GM12878 (cell line): ENCODE measurements around the gene NUDT22. TPM values are rescaled to one million over a fixed set of nuclear protein-coding genes. Genes with fewer than 3 reads are reported as not detected.

Source experiments
- ATAC-seq: fragments of 200-7000 bp; cut with Tn5 transposase; 3 replicates; pipeline ENCODE4 v1.9.1; 2020; ENCODE audit warnings: mild to moderate bottlenecking, moderate library complexity
- BruUV-seq: library from RNA; stranded (reverse); fragments of 400-500 nt; replicated peaks from 2 replicates; lab custom pipeline; 2021; lab: Mats Ljungman, UMichigan
- CTCF ChIA-PET: fragments of 300-600 bp; sonication (Branson Sonifier 250); formaldehyde crosslinking; extraction: SDS; loops from one replicate; lab custom pipeline; 2021; ENCODE audit warnings: inconsistent platforms; lab: Yijun Ruan, JAX
- POLR2A ChIA-PET: fragments of 350-600 bp; formaldehyde crosslinking; extraction: SDS; loops from one replicate; lab custom pipeline; 2021; ENCODE audit warnings: inconsistent platforms; lab: Charles Lee
- RAD21 ChIA-PET: fragments of 300-600 bp; sonication (Branson Sonifier 250); formaldehyde crosslinking; loops from one replicate; lab custom pipeline; 2023; ENCODE audit warnings: antibody characterized with exemption; ENCODE audit not compliant: unreplicated experiment; lab: Charles Lee
- SMC1A ChIA-PET: fragments of 300-600 bp; sonication (Branson Sonifier 250); formaldehyde crosslinking; loops from one replicate; lab custom pipeline; 2023; ENCODE audit not compliant: unreplicated experiment, uncharacterized antibody; lab: Charles Lee
- DNase-seq: peaks from one replicate; pipeline ENCODE4 v3.0.0-alpha.2; 2011; ENCODE audit warnings: low read depth, low spot score
- FAIRE-seq: peaks from 3 replicates; lab custom pipeline; 2011; peaks lifted over from hg19 to GRCh38; lab: Jason Lieb, UNC
- H2AFZ ChIP-seq: 2 replicates; pipeline ENCODE4 v1.6.0; 2011; ENCODE audit warnings: low read depth, low read length, control low read depth; ENCODE audit not compliant: control insufficient read depth
- H3K27ac ChIP-seq: 2 replicates; pipeline ENCODE4 v1.5.1; 2011; ENCODE audit warnings: control low read depth; ENCODE audit not compliant: control insufficient read depth, insufficient read depth
- H3K27me3 ChIP-seq, 2 experiments: replicated peaks in 1 of 2; 2 replicates each; pipeline versions ENCODE4 v1.6.0 to v1.6.1; 2011; ENCODE audit warnings: low read length in 1 of 2; ENCODE audit not compliant: control insufficient read depth in 2 of 2, insufficient read depth in 2 of 2
- H3K36me3 ChIP-seq, 2 experiments: 2 replicates each; pipeline ENCODE4 v1.5.1; 2011; ENCODE audit warnings: low read length in 1 of 2; ENCODE audit not compliant: control insufficient read depth in 2 of 2, insufficient read depth in 2 of 2
- H3K4me1 ChIP-seq: 2 replicates; pipeline ENCODE4 v1.6.1; 2011; ENCODE audit warnings: mild to moderate bottlenecking, low read length, moderate library complexity, mixed read lengths; ENCODE audit not compliant: control insufficient read depth, insufficient read depth
- H3K4me2 ChIP-seq: 2 replicates; pipeline ENCODE4 v1.6.0; 2011; ENCODE audit warnings: control low read depth; ENCODE audit not compliant: control insufficient read depth, insufficient read depth
- H3K4me3 ChIP-seq: fragments of 200-600 bp; sonication (generic); 2 replicates; pipeline ENCODE4 v1.5.1; 2016
- H3K79me2 ChIP-seq: 2 replicates; pipeline ENCODE4 v1.6.0; 2011; ENCODE audit warnings: low read length; ENCODE audit not compliant: control insufficient read depth, insufficient read depth
- H3K9ac ChIP-seq: 2 replicates; pipeline ENCODE4 v1.8.0; 2011; ENCODE audit warnings: low read length, control low read depth, mixed read lengths; ENCODE audit not compliant: control insufficient read depth, insufficient read depth
- H3K9me3 ChIP-seq: replicated peaks from 3 replicates; pipeline ENCODE4 v1.5.1; 2011; ENCODE audit warnings: mild to moderate bottlenecking, low read length; ENCODE audit not compliant: control insufficient read depth, insufficient read depth
- H4K20me1 ChIP-seq: 2 replicates; pipeline ENCODE4 v1.6.0; 2011; ENCODE audit not compliant: control insufficient read depth, insufficient read depth
- CBX5 ChIP-seq: sonication (generic); IDR thresholded peaks from 2 replicates; pipeline ENCODE4 v1.6.1; 2016; ENCODE audit warnings: low read depth, moderate library complexity, mild to moderate bottlenecking, inconsistent platforms
- EZH2 ChIP-seq: IDR thresholded peaks from 2 replicates; pipeline ENCODE4 v1.6.1; 2012; ENCODE audit warnings: low read depth, mild to moderate bottlenecking, control low read depth, inconsistent platforms, low read length, borderline replicate concordance; ENCODE audit not compliant: control insufficient read depth
- FOXK2 ChIP-seq: fragments of 450-650 bp; IDR thresholded peaks from 2 replicates; pipeline ENCODE4 v1.6.1; 2017; ENCODE audit warnings: mild to moderate bottlenecking, moderate library complexity
- FOXM1 ChIP-seq: IDR thresholded peaks from 2 replicates; pipeline ENCODE4 v1.6.1; 2012; ENCODE audit warnings: low read depth, mild to moderate bottlenecking, inconsistent platforms, low read length, moderate library complexity
- GABPA ChIP-seq: IDR thresholded peaks from 2 replicates; pipeline ENCODE4 v1.6.1; 2014; ENCODE audit warnings: antibody characterized with exemption, low read depth, mild to moderate bottlenecking, inconsistent platforms
- HDGF ChIP-seq: fragments of 450-650 bp; IDR thresholded peaks from 2 replicates; pipeline ENCODE4 v1.6.1; 2016; ENCODE audit warnings: antibody characterized with exemption
- KAT2A ChIP-seq: conservative IDR thresholded peaks from 2 replicates; pipeline ENCODE4 v1.6.1; 2011; ENCODE audit warnings: low read depth, low read length; ENCODE audit not compliant: control insufficient read depth
- KDM1A ChIP-seq: fragments of 200-600 bp; sonication (generic); IDR thresholded peaks from 2 replicates; pipeline ENCODE4 v1.6.1; 2016; ENCODE audit warnings: borderline replicate concordance
- NFIC ChIP-seq: IDR thresholded peaks from 2 replicates; pipeline ENCODE4 v1.6.1; 2012; ENCODE audit warnings: low read depth, mild to moderate bottlenecking, inconsistent platforms, low read length, moderate library complexity
- NR2C2 ChIP-seq: IDR thresholded peaks from 2 replicates; pipeline ENCODE4 v1.6.1; 2011; ENCODE audit warnings: borderline replicate concordance, low read depth; ENCODE audit not compliant: control insufficient read depth, insufficient read length
- NRF1 ChIP-seq: conservative IDR thresholded peaks from 2 replicates; pipeline ENCODE4 v1.6.1; 2011; ENCODE audit warnings: mild to moderate bottlenecking, low read depth, low read length, improper control_type of control experiment
- RAD51 ChIP-seq: fragments of 450-650 bp; IDR thresholded peaks from 2 replicates; pipeline ENCODE4 v1.6.1; 2016; ENCODE audit warnings: moderate library complexity, mild to moderate bottlenecking, inconsistent platforms
- RCOR1 ChIP-seq: conservative IDR thresholded peaks from 2 replicates; pipeline ENCODE4 v1.6.1; 2012; ENCODE audit warnings: low read depth, low read length, improper control_type of control experiment
- RELA ChIP-seq: fragments of 450-650 bp; IDR thresholded peaks from 2 replicates; pipeline ENCODE4 v1.8.0; 2014; ENCODE audit warnings: borderline replicate concordance; ENCODE audit not compliant: partially characterized antibody
- SREBF2 ChIP-seq: IDR thresholded peaks from 2 replicates; pipeline ENCODE4 v1.6.1; 2012; ENCODE audit warnings: mild to moderate bottlenecking, low read length
- SUPT20H ChIP-seq: IDR thresholded peaks from 2 replicates; pipeline ENCODE4 v1.6.1; 2011; ENCODE audit warnings: low read depth, mild to moderate bottlenecking, low read length, moderate library complexity, borderline replicate concordance; ENCODE audit not compliant: control insufficient read depth
- ZBED1 ChIP-seq: IDR thresholded peaks from 2 replicates; pipeline ENCODE4 v1.6.1; 2016; ENCODE audit warnings: borderline replicate concordance
- ZNF274 ChIP-seq: IDR thresholded peaks from one replicate; pipeline ENCODE4 v1.8.0; 2011; ENCODE audit not compliant: insufficient read length, insufficient read depth
- WGBS: methylation state at CpG from one replicate; pipeline ENCODE4 v1.1.6; 2016; ENCODE audit warnings: low lambda C conversion rate; ENCODE audit not compliant: insufficient replicate concordance, insufficient coverage; ENCODE audit errors: missing lambda C conversion rate; 5-methylcytosine and 5-hydroxymethylcytosine counted together
- in situ Hi-C: fragments of 300-500 bp; cut with MboI; formaldehyde crosslinking; loops from 9 replicates; pipeline ENCODE4 v1.14.3; 2018; ENCODE audit warnings: mixed read lengths
- intact Hi-C: fragments of 100-400 bp; cut with micrococcal nuclease; formaldehyde crosslinking; loops from one replicate; pipeline ENCODE4 v1.14.2; 2022; ENCODE audit not compliant: unreplicated experiment
- polyA plus RNA-seq, 11 experiments: library from polyadenylated mRNA; depleted of rRNA in 4 of 11; unstranded in 6 of 11; stranded (reverse) in 5 of 11; fragments of >200 nt; fragmentation: Nextera tagmentation in 4 of 11; fragmentation: Illumina TruSeq in 1 of 11; extraction: Ambion mirVana in 4 of 11; extraction: Trizol in 1 of 11; gene quantifications; 1 replicate in 1 of 11; 2 replicates in 10 of 11; pipeline versions ENCODE4 v1.2.1 to v1.2.3, GENCODE V29; 2011 to 2016; ENCODE audit warnings: inconsistent platforms in 2 of 11, missing spikeins in 2 of 11, low read depth in 1 of 11
- total RNA-seq, 4 experiments: library from RNA; depleted of rRNA in 3 of 4; stranded (reverse); fragments of >200 nt in 3 of 4; fragmentation: Illumina TruSeq in 1 of 4; extraction: Trizol in 1 of 4; gene quantifications; 2 replicates each; pipeline versions ENCODE4 v1.2.1 to v1.2.3, GENCODE V29; 2013 to 2021
- TF ChIP-seq, protein P1 (sequence below): fragments of 450-650 bp; IDR thresholded peaks from 2 replicates; pipeline ENCODE4 v1.6.1; 2017; ENCODE audit warnings: mild to moderate bottlenecking, low read depth, inconsistent platforms; ENCODE audit not compliant: poor library complexity, severe bottlenecking

NUDT22 gene
- total and polyA plus RNA-seq, 10 of the 15 experiments (the other 5 are each of a cell fraction or from before 2014, with no cell fraction given) = 6.7 to 115 (median 64.7) TPM

DNA sequence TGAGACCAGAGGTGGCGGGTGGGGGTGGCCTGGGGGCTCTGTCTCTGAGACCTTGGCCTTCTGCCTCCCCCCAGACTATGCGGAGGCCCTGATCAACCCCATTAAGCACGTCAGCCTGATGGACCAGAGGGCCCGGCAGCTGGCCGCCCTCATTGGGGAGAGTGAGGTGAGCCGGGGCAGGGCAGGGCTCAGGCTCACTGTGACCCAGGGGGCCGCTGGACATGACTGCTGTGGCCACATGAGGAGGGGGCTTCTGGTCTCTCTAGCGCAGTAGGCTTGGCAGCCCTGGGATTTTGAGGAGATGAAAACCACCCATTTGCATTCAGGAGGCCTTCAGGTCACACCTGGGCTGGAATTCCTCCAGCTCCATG lies 37.9 kb downstream of the NUDT22 start:
- Histone ChIP-seq H3K4me2 (no peak overlapping the region), H3K79me2 (peaks cover 4% of the 10 kb centered on the region), H2AFZ (no peak overlapping the region), H3K9ac (no peak overlapping the region), H4K20me1 (no peaks in the 10 kb centered on the region), H3K36me3 (peaks cover 0 to 2% of the 10 kb centered on the region in 2 experiments; a peak in 2 of 4 replicates), H3K9me3 (no peaks in the 10 kb centered on the region), H3K4me3 (no peak overlapping the region), H3K27ac (no peak overlapping the region), H3K4me1 (peaks cover 20% of the 10 kb centered on the region), H3K27me3 (no peaks in the 10 kb centered on the region)
- TF ChIP-seq SREBF2 (no peak), ZNF274 (no peak), NFIC (no peak), GABPA (no peak), HDGF (no peak), RELA (no peak), ZBED1 (no peak), RCOR1 (no peak), NR2C2 (no peak), EZH2 (no peak), FOXM1 (no peak), NRF1 (no peak), FOXK2 (no peak), KAT2A (no peak), RAD51 (no peak), CBX5 (no peak), KDM1A (no peak), SUPT20H (no peak)
- TF ChIP-seq, protein P1, sequence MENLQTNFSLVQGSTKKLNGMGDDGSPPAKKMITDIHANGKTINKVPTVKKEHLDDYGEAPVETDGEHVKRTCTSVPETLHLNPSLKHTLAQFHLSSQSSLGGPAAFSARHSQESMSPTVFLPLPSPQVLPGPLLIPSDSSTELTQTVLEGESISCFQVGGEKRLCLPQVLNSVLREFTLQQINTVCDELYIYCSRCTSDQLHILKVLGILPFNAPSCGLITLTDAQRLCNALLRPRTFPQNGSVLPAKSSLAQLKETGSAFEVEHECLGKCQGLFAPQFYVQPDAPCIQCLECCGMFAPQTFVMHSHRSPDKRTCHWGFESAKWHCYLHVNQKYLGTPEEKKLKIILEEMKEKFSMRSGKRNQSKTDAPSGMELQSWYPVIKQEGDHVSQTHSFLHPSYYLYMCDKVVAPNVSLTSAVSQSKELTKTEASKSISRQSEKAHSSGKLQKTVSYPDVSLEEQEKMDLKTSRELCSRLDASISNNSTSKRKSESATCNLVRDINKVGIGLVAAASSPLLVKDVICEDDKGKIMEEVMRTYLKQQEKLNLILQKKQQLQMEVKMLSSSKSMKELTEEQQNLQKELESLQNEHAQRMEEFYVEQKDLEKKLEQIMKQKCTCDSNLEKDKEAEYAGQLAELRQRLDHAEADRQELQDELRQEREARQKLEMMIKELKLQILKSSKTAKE = no peak
- SMC1A ChIA-PET = no interaction called here
- CTCF ChIA-PET = interaction anchor here (1.3 to 1.7 kb wide), 2 partner anchors 12 to 96 kb away, joined by 3 to 4 read pairs; no protein-coding TSS in a partner anchor
- WGBS = 80% methylated on average over 8 of the region's 8 CpGs
- POLR2A ChIA-PET = interaction anchor here (0.6 to 1.1 kb wide), 2 partner anchors 16 to 20 kb away, joined by 3 read pairs; no protein-coding TSS in a partner anchor
- DNase-seq (no peak), FAIRE-seq (no peak), ATAC-seq (no peak)
- intact Hi-C loops = no loop called here
- no TSS peak for BruUV-seq
- RAD21 ChIA-PET = no interaction called here
- in situ Hi-C loops = no loop called here
